ENCODE results near the gene THBS1.

THBS1 gene

DNA sequence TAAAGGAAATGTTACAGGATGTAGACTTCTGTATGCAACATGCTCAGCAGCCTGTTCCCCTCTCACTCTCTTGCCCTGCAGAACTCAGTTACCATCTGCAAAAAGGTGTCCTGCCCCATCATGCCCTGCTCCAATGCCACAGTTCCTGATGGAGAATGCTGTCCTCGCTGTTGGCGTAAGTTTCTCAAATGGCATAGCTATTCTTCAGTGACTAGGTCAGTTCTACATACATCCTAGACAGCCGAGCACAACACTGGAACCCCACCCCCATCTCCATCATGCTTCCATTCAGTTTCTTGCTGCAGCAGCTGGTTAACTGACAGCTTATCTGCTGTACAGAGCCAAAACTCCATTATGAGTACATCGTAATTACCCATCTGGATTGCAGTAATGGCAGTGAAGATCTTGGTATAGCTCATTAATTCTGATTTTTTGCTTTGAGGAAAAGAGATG lies 4.5 kb downstream of the THBS1 start:
- no peak for TF ChIP-seq EZH2phosphoT487 (IDR thresholded peaks at IDR 0.05; ENCODE audit: low read length)
- TF ChIP-seq, protein P1, sequence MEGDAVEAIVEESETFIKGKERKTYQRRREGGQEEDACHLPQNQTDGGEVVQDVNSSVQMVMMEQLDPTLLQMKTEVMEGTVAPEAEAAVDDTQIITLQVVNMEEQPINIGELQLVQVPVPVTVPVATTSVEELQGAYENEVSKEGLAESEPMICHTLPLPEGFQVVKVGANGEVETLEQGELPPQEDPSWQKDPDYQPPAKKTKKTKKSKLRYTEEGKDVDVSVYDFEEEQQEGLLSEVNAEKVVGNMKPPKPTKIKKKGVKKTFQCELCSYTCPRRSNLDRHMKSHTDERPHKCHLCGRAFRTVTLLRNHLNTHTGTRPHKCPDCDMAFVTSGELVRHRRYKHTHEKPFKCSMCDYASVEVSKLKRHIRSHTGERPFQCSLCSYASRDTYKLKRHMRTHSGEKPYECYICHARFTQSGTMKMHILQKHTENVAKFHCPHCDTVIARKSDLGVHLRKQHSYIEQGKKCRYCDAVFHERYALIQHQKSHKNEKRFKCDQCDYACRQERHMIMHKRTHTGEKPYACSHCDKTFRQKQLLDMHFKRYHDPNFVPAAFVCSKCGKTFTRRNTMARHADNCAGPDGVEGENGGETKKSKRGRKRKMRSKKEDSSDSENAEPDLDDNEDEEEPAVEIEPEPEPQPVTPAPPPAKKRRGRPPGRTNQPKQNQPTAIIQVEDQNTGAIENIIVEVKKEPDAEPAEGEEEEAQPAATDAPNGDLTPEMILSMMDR (IDR thresholded peaks at IDR 0.05; ENCODE audit: low read length), result no peak
- no peak for TF ChIP-seq EZH2 (optimal IDR thresholded peaks at IDR 0.05; ENCODE audit: low read depth, low read length)
- Histone ChIP-seq H3K27ac (ENCODE audit: low read length) (no peak overlapping the region), H4K20me1 (ENCODE audit: insufficient read depth, low read length) (no peaks in the 10 kb centered on the region), H3K79me2 (ENCODE audit: low read length) (no peaks in the 10 kb centered on the region), H3K4me2 (ENCODE audit: low read depth, low read length) (no peak overlapping the region), H3K4me1 (ENCODE audit: low read length) (no peaks in the 10 kb centered on the region), H3K9ac (ENCODE audit: low read length) (no peak overlapping the region), H3K27me3 (replicated peaks; ENCODE audit: insufficient read depth, low read length) (peaks cover 8% of the 10 kb centered on the region; the same call in 1 of the 2 replicates), H3K9me3 (replicated peaks; ENCODE audit: insufficient read depth, low read length) (no peaks in the 10 kb centered on the region), H3F3A (ENCODE audit: insufficient read depth, low read length) (no peaks in the 10 kb centered on the region), H3K9me2 (replicated peaks; ENCODE audit: insufficient read depth, low read length) (no peaks in the 10 kb centered on the region), H3K36me3 (replicated peaks; ENCODE audit: insufficient read depth, low read length) (no peaks in the 10 kb centered on the region), H3K4me3 (ENCODE audit: low read length) (no peak overlapping the region), H2AFZ (ENCODE audit: low read length) (no peak overlapping the region)
- no peak for DNase-seq

DNA sequence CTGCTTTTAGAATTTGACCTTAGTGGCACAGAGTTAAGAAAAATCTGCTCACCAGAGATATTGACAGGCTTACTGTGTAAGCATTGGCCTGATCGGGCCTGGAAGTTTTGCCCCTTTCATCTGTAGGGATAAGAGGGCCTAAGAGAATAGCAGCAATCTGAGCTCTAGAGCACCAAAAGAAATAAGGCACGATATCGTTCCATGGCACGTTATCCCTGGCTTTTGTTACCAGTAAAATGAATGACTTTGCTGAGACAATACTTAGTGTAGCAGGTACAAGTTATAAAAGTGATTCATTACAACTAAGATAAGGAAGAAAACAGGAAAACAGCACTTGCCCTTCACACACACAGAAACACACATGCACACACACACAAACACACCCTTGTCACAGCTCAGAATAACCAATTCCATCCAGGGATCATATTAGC lies 5.0 kb downstream of the THBS1 start:
- Histone ChIP-seq H3K27me3 (replicated peaks; ENCODE audit: insufficient read depth, low read length) (peaks cover 8% of the 10 kb centered on the region; the same call in 1 of the 2 replicates), H3F3A (ENCODE audit: insufficient read depth, low read length) (no peaks in the 10 kb centered on the region), H2AFZ (ENCODE audit: low read length) (no peak overlapping the region), H3K27ac (ENCODE audit: low read length) (no peak overlapping the region), H3K9me2 (replicated peaks; ENCODE audit: insufficient read depth, low read length) (no peaks in the 10 kb centered on the region), H3K4me3 (ENCODE audit: low read length) (no peak overlapping the region), H3K4me1 (ENCODE audit: low read length) (no peaks in the 10 kb centered on the region), H3K9ac (ENCODE audit: low read length) (no peak overlapping the region), H4K20me1 (ENCODE audit: insufficient read depth, low read length) (no peaks in the 10 kb centered on the region), H3K36me3 (replicated peaks; ENCODE audit: insufficient read depth, low read length) (no peaks in the 10 kb centered on the region), H3K4me2 (ENCODE audit: low read depth, low read length) (no peak overlapping the region), H3K9me3 (replicated peaks; ENCODE audit: insufficient read depth, low read length) (no peaks in the 10 kb centered on the region), H3K79me2 (ENCODE audit: low read length) (no peaks in the 10 kb centered on the region)
- TF ChIP-seq EZH2 (optimal IDR thresholded peaks at IDR 0.05; ENCODE audit: low read depth, low read length) (no peak), EZH2phosphoT487 (IDR thresholded peaks at IDR 0.05; ENCODE audit: low read length) (no peak)
- TF ChIP-seq, protein P1 (IDR thresholded peaks at IDR 0.05; ENCODE audit: low read length), result no peak
- no peak for DNase-seq

DNA sequence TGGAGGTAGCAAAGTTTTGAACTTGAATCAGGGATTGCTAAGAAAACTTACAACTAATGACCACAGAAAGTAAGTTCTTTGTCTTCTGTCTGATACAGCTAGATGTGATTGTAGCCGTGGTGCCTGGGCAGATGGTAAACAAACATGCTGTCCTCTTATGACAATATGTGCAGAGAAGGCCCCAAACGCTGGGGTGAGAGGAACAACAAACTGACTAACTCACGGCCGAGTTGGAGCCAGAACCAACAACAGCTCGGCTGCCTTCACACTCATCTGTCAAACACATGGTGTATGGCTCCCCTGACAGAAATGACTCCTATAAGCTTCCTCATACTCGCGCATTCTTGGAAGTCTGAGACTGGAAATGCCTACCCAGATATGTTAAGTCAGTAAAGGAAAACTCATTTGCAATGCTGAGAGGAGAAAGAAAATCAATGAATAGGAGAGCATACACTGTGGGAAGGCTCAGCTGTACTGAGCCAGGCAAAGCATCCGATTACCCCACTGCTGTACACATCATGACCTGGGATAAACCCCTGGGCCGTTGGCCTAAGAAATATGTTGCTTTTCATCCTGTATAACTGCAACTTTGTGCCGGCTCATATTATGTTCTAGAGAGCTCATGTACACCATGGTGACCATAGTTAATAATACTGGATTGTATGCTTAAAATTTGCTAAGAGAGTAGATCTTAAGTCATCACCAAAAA lies 5.7 kb downstream of the THBS1 start:
- Histone ChIP-seq H3F3A (ENCODE audit: insufficient read depth, low read length) (no peaks in the 10 kb centered on the region), H3K27ac (ENCODE audit: low read length) (no peak overlapping the region), H3K79me2 (ENCODE audit: low read length) (no peaks in the 10 kb centered on the region), H3K36me3 (replicated peaks; ENCODE audit: insufficient read depth, low read length) (no peaks in the 10 kb centered on the region), H3K4me2 (ENCODE audit: low read depth, low read length) (no peak overlapping the region), H3K4me3 (ENCODE audit: low read length) (no peak overlapping the region), H4K20me1 (ENCODE audit: insufficient read depth, low read length) (no peaks in the 10 kb centered on the region), H3K27me3 (replicated peaks; ENCODE audit: insufficient read depth, low read length) (0 out of 2 replicates have a peak, but pooled peaks cover 2% of the 10 kb centered on the region), H2AFZ (ENCODE audit: low read length) (no peak overlapping the region), H3K4me1 (ENCODE audit: low read length) (no peaks in the 10 kb centered on the region), H3K9me2 (replicated peaks; ENCODE audit: insufficient read depth, low read length) (no peaks in the 10 kb centered on the region), H3K9me3 (replicated peaks; ENCODE audit: insufficient read depth, low read length) (no peaks in the 10 kb centered on the region), H3K9ac (ENCODE audit: low read length) (no peak overlapping the region)
- DNase-seq, result no peak
- TF ChIP-seq, protein P1 (IDR thresholded peaks at IDR 0.05; ENCODE audit: low read length), result no peak
- TF ChIP-seq EZH2 (optimal IDR thresholded peaks at IDR 0.05; ENCODE audit: low read depth, low read length) (no peak), EZH2phosphoT487 (IDR thresholded peaks at IDR 0.05; ENCODE audit: low read length) (no peak)

All from MM.1S (cell line).